ENCODE data around the gene LRRN2. TPM values are rescaled to one million over a fixed set of nuclear protein-coding genes. Genes with fewer than 3 reads are reported as not detected.
"Not testable (repeated sequence)": the region's sequence is repeated elsewhere in the genome, so short reads cannot be mapped to it uniquely, and the experiment has no call there.

LRRN2 gene
- total RNA-seq, 1 experiment from 2014 or later = 0.69 TPM

GRCh38 chr1:204630132-204630905 is 55.2 kb downstream of the LRRN2 start:
- no peak for DNase-seq (ENCODE audit: low read depth)

GRCh38 chr1:204629459-204629858 is 56.1 kb downstream of the LRRN2 start:
- DNase-seq (ENCODE audit: low read depth) = not testable (repeated sequence)

- no peak for DNase-seq (ENCODE audit: low read depth)
These were observed 56.7 kb downstream of the LRRN2 start for GRCh38 chr1:204628868-204629267.

GRCh38 chr1:204627436-204627835 is 58.1 kb downstream of the LRRN2 start:
- DNase-seq (ENCODE audit: low read depth) = no peak

GRCh38 chr1:204626381-204626780 is 59.2 kb downstream of the LRRN2 start:
- DNase-seq (ENCODE audit: low read depth) = no peak

GRCh38 chr1:204624631-204625216 is 60.8 kb downstream of the LRRN2 start:
- no peak for DNase-seq (ENCODE audit: low read depth)

GRCh38 chr1:204623894-204624361 is 61.6 kb downstream of the LRRN2 start:
- DNase-seq (ENCODE audit: low read depth) = peak; percentile 19

- DNase-seq (ENCODE audit: low read depth) = peak; percentile 65
These were observed 62.1 kb downstream of the LRRN2 start for GRCh38 chr1:204623365-204623893.

- no peak for DNase-seq (ENCODE audit: low read depth)
These were observed 63.5 kb downstream of the LRRN2 start for GRCh38 chr1:204621996-204622395.

- no peak for DNase-seq (ENCODE audit: low read depth)
These were observed 64.1 kb downstream of the LRRN2 start for GRCh38 chr1:204621396-204621795.

GRCh38 chr1:204619721-204620120 is 65.8 kb downstream of the LRRN2 start:
- DNase-seq (ENCODE audit: low read depth) = peak; percentile 15

- no peak for DNase-seq (ENCODE audit: low read depth)
These were observed 67.3 kb downstream of the LRRN2 start for GRCh38 chr1:204618148-204618760.

- no peak for DNase-seq (ENCODE audit: low read depth)
These were observed 68.0 kb downstream of the LRRN2 start for GRCh38 chr1:204617256-204618147.

- DNase-seq (ENCODE audit: low read depth) = no peak
These were observed 68.9 kb downstream of the LRRN2 start for GRCh38 chr1:204616641-204617040.

GRCh38 chr1:204615881-204616280 is 69.7 kb downstream of the LRRN2 start:
- DNase-seq (ENCODE audit: low read depth) = no peak

- no peak for DNase-seq (ENCODE audit: low read depth)
These were observed 71.9 kb downstream of the LRRN2 start for GRCh38 chr1:204613636-204614035.

- DNase-seq (ENCODE audit: low read depth) = no peak
These were observed 73.2 kb downstream of the LRRN2 start for GRCh38 chr1:204612326-204612725.

- no peak for DNase-seq (ENCODE audit: low read depth)
These were observed 74.5 kb downstream of the LRRN2 start for GRCh38 chr1:204611036-204611435.

GRCh38 chr1:204607910-204608309 is 77.6 kb downstream of the LRRN2 start:
- no peak for DNase-seq (ENCODE audit: low read depth)

GRCh38 chr1:204605791-204606190 is 79.7 kb downstream of the LRRN2 start:
- no peak for DNase-seq (ENCODE audit: low read depth)

- no peak for DNase-seq (ENCODE audit: low read depth)
These were observed 82.5 kb downstream of the LRRN2 start for GRCh38 chr1:204602871-204603542.
